Ureter (tissue), 1 donor: Measurements from ENCODE around the gene RAD50. TPM values are rescaled to one million over a fixed set of nuclear protein-coding genes. Genes with fewer than 3 reads are reported as not detected.
"Not testable (repeated sequence)": the region's sequence is repeated elsewhere in the genome, so short reads cannot be mapped to it uniquely, and the experiment has no call there.

Experiments used
- DNase-seq: peaks from one replicate; pipeline ENCODE4 v3.0.0-alpha.2; 2020; ENCODE audit warnings: low spot score
- total RNA-seq: library from RNA; stranded (reverse); gene quantifications from one replicate; pipeline ENCODE4 v1.2.4, GENCODE V29; 2023
- donor health status: DM: yes; HTN: yes; CAD: no.

RAD50 gene
- total RNA-seq, 1 donor from 2014 or later: 49.5 TPM

DNA sequence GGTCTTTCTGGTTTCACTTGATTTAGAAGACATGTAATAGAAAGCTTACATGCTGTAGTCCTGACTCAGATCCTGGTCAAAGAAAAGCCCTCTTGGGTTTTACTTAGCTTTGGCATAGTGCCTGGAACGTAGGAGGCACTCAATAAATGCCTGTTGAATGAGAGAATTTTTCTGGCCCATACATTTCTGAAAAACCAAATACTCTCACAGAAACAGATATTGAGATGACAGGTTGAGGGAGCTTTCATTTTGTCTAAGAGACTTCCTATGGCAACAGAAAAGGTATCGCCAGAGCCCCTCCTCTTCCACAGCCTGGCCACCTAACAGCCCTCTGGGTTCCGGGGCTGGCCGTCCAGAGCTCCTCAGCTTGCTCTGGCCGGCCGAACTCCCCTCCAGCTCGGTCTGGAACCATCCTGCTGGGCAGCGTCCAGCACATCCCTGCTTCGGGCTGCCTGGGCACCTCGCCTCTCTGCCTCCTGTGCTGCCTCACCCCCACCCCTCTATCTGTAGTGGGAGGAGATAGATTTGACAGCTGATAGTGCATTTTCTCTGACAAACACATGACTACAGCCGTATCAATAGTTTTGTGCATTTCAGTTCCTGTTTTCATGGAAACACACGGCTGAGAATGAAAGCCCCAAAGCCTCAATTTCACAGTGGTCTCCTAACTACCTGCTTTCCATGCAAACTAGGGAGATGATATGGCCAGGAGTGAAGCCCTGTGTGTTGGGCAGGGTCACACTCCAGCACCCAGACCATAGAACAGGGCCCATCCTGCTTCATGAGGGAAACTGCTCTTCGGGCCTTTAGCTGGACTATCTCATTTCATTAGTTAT is 118.1 kb downstream of the RAD50 start:
- no peak for DNase-seq

DNA sequence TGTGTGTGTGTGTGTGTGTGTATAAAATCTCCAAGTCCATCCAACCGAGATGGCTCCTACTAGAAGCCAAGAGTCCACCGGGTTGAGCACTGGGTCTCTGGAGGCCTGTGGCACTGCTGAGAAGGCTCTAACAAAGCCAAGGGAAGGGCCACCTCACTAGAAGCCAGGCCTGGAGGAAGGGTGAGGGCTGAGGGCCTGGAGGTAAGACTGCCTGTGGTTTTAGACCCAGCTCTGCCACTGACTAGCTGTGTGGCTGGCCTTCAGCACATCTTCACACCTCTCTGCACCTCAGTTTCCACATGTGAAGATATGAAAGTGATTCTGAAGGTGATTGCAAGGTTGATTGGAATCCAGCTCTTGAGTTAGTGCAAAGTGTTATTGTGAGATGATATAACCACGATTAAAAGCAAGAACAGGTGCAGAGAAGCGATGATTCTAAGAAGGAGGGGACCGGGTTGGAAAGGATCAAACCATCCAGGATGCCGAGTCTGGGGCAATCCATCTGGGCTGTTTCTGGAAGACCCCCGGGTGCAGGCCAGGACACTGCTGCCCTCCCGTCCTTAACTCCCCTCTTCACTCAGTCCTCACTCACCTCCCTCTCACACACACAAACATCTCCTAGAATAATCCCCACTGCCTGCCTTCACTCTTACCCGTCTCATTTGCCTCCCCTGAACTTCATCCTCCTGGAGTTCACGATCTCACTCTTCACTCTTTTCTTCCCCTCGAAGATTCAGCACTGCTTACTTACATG is 119.3 kb downstream of the RAD50 start:
- no peak for DNase-seq

DNA sequence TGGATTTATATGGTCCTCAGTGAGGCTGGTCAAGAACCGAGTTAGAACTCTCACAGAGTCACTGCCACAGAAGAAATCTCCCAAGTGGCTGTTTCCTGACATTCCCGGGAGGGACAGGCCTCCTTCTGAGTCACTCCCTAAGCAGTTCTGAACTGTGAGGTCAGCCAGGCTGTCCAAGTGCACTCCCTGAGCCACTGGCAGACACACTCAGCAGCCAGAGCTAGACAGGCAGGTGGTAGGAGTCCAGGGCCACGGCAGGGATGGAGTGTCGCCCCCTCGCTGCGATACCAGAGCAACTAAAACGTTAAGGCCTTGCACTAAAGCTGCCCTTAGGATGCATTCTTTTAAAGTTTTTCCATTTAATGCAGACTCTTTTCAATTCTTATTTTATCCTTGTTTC is 120.4 kb downstream of the RAD50 start:
- no peak for DNase-seq

DNA sequence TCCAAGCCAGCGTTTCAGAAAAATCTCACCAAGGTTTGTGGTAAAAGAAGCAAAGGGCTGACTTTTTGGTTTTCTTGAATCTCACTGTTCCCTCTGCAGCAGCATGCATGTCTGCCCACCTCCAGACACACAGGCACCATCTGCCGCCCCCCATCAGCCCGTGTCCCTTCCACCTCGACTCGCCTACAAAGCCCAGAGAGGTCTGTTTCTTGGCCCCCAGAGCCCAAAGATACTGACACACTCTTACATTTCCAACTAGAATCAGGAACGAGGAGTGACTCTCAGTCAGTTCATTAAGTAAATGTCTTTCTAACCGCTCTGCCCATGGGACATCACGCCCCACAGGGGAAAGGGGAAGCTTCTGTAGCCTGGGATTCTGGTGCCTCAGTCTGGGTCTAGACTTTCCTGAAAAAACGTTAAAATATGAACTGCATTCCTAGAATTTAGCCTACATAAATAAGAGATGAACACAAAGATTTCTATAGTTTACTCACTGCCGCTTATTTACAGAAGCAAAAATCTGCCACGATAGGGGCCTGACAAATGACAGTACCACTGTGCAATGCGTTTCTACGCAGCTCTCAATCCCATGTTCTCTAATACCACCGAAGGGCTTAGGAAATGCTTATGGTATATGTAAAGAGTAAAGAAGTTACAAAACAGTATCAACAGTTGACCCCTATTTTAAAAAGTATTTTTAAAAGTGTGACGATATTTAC is 121.1 kb downstream of the RAD50 start:
- no peak for DNase-seq

DNA sequence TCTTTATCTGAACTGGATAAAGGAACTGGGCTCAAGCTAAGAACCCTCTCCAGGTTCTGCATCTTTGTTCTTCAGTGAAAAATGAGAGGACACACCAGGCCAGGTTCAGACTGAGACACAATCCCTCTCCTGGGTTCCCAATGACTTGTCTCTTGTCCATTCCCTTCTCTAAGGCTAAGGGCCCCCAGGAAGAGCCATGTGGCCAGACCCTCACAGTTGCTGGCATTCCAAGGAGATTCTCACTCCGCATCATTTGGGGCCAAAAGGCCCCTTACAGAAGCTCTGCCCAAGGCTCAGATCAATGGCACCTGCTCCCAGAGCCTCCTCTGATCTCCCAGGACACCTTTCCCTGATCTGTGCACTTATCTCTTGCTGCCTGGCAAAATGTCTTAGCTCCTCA is 122.0 kb downstream of the RAD50 start:
- no peak for DNase-seq

DNA sequence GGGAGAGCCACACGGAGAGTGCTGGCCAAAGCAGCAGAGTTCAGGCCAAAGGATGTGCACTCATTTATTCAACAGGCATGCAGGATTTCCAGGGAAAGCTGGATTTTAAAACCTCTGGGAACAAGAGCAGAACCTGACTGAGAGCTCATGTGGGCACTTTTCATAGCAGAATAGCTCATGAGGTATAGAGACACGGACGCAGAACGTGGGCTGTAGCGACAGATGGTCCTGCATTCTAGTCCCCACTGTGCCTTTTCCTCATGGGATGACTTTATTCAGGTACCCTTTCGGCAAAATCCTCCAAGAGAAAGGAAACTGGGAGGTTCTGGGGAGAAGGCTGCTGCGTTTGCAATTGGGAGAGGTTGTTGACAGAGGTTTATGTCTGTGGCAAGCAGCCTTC is 122.4 kb downstream of the RAD50 start:
- DNase-seq: no peak

DNA sequence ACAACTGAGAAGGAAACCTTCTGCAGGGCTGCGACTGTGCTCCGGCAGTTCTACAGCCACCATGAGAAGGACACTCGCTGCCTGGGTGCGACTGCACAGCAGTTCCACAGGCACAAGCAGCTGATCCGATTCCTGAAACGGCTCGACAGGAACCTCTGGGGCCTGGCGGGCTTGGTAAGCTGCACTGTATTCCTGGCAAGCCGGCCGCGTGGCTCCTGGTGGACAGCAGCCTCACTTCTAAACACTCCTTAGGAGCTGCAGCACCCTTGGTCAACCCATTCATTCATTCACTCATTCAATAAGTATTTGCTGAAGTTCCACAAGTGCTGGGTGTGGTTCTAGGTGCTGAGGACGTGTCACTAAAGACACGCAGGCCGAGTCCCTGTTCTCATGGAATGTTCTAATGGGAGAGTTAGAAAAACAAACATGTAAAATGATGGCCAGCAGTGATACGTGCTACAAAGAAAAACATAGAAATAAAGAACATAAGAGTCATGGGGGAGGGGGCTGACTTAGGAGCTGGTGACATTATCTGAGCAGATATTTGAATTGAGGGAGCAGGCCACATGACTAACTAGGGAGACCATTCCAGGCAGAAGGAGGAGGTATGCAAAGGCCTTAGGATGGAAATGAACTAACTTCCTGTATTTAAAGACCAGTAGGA is 123.1 kb downstream of the RAD50 start:
- DNase-seq: no peak

DNA sequence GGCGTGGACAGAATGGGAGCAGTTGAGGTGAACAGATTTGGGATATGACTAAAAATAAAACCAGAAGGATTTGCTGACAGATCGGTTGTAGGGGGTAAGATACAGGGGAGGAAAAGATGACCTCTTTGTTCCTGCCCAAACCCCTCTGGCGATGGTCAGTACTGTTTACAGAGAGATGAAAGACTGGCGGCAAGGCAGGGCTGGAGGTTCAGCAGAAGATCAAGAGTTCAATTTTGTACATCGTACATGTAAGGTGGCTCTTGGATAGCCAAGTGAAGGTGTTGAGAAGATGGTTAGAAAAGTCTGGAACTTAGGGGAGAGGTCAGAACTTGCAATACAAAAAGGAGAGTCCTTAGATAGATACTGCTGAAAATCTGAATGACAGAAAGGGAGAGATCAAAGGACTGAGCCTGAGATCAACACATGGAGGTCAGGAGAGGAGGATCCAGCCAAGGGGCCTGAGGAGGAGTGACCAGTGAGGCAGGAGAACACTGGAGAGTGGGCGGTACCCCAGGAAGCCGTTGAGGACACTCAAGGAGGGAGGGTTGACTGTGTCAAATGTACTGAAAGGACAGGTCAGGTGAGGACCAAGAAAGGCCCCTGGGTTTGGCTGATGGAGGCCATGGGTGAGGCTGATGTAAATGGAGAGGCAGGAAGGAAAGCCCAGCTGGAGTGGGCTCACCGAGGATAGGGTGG is 124.2 kb downstream of the RAD50 start:
- DNase-seq: no peak

DNA sequence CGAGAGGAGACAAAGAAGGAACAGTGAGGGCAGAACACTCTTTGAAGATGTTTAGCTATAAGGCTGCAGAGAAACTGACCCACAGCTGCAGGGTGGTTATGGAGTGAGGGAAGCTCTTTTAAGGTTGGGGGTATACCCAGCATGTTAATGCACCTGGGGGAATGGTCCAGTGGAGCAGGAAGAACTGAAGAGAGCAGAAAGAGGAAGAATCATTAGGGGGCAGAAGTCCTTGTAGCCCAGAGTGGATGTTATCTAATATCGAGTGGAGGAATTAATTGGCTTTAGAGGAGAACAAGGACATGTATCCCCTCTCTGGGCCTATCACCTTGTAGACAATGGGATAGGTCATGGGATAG is 124.7 kb downstream of the RAD50 start:
- no peak for DNase-seq

DNA sequence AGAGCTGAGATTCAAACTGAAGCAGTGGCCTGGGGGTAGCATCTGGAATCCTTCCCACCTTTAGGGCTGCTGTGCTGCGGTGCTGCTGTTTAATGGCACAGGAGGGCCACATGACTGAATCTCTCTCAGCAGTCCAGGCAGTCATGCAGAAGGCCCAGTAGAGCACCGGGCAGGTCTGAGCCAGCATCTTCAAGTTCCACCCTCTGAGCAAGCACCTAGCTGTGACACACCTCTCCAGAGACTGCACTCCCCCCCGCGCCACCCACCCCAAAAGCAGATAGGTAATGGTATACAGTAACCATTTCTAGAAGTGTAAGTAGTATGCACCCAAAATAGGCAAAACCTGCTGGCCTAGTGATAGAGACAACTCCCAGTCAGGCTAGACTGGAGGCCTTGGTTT is 125.2 kb downstream of the RAD50 start:
- DNase-seq: no peak

DNA sequence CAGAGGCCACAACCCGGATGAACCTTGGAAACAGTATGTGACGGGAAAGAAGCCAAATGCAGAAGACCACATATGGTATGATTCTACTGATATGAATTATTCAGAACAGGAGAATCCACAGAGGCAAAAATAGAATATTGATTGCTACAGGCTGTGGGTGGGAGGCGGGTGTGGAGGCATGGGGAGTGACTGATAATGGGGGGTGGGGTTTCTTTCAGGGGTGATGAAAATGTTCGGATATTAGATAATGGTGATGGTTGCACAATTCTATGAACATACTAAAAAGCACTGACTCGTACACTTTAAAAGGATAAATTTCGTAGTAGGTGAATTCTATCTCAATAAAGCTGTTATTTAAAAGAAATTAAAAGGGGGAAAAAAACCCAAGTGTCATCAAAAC is 127.7 kb downstream of the RAD50 start:
- DNase-seq: no peak

DNA sequence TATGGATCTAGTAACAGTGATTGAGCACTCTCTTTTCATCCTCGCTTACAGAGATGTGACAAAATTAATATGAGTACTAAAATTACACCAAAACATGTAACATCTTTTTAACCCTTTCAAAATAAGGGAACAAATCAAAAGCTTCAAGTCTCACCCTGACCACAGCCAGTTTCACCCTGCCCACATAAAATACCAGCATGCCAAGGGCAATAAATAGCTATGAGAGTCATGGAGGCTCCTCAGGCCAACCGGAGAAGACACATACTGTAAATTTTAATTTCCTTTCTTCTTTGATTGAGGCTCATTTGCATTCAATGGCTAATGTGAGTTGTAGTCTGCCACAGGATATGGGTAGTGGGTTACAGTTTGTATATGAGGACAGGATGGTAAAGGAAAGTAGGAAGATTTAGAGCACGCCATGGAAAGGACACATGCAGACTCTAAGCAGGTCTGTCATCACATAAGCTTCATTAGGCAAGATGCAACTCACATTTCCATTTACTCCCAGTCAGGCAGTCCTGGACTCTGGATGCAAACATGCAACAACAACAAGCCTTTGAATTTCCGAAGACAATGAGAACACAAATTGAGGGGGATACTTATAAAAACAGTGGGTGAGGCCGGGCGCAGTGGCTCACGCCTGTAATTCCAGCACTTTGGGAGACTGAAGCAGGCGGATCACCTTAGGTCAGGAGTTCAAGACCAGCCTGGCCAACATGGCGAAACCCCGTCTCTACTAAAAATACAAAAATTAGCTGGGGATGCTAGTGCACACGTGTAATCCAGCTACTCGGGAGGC is 128.3 kb downstream of the RAD50 start:
- no peak for DNase-seq

DNA sequence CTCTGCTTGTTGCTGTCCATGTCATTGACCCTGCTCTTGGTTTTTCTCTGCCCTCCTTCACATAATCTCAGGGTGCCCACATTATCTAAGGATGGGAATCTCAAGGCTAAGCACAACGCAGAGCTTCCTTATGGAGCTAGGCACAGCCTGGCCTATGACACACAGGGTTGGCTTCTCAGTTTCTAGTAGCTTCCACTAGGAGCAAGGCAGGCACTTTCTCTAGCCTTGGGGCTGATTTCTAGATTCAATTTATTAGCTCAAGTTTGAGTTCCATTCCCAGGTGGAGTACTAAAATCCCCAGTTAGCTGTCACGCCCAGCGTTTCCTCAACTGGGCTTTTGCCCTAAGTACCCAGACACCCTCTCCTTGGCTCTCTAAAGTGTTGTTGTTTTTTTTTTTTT is 129.4 kb downstream of the RAD50 start:
- no peak for DNase-seq

DNA sequence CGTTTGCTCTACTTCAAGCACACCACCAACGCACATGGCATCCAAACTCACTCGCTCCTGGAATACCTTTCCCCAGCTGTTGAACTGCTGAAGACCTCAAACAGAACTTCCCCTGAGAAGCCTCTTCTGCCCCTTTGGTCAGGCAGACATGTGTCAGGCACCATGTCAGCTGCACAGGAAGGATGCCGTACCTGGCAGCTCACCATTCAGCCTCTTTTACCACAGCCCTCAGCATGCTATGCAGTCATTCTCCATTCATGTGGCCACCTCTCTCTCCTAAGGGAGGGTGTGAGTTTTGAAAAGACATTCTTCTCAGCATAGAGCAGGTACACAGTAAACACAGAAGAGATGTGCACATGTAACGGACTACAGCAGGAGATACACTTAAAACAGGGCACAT is 131.2 kb downstream of the RAD50 start:
- no peak for DNase-seq

DNA sequence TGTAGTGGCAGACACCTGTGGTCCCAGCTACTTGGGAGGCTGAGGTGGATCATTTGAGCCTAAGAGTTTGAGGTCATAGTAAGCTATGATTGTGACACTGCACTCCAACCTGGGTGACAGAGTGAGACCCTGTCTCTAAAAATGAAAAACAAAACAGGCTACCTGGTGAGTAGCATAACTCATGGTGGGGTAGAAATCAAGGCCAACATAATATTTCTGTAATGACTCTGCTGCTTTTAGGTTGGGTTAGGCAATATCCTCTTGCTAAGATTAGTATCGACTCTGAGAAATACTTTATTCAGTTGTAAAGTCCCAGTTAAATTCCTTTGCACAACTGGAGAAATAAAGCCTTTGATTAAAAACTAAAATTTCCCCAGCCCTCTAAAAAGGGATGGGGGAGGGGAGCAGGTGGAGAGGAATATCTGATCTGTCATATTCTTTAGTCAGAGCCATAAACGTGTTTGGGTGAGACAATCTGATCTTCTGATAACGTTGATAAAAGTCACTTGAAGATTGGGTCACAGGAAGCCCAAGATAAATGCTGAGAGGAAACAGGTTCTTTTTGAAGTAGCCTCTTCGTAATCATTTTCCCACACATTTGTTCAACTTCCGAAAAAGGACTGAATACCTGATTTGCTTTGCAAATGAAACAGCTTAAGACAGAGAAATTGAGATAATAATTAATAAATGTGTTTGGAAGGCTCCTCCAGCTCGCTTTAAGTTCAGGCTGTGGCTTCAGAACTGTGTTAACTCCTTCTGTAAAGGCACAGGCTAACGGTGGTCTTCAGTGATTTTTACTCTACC is 132.0 kb downstream of the RAD50 start:
- no peak for DNase-seq

DNA sequence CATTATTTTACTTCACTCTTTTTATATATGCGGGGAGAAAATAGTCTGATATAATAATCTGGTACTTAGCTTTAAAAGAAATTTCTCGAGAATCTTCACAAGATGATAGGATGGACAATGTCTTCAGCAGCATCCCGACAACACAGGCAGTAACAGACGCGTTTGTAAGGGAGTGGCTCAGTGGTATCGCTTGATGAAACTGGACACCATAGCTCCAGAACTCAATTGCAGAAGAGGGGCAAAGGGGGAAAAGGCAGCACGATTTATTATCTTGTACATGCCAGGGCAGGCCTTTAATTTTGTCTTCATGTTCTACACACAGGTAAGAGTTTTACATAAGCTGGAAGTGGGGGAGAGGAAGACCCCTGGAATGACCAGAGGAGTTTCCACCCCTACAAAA is 132.7 kb downstream of the RAD50 start:
- no peak for DNase-seq

DNA sequence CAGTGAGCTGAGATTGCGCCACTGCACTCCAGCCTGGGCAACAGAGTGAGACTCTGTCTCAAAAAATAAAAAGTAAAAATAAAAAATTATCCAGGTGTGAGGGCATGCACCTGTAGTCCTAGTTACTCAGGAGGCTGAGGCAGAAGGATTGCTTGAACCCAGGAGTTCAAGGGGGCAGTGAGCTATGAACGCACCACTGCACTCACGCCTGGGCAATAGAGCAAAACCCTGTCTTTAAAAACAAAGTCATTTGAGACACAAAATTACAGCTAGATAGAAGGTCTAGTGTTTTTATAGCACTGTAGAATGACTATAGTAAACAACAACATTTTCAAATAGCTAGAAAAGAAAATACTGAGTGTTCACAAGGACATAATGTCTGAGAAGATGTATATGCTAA is 133.4 kb downstream of the RAD50 start:
- no peak for DNase-seq

DNA sequence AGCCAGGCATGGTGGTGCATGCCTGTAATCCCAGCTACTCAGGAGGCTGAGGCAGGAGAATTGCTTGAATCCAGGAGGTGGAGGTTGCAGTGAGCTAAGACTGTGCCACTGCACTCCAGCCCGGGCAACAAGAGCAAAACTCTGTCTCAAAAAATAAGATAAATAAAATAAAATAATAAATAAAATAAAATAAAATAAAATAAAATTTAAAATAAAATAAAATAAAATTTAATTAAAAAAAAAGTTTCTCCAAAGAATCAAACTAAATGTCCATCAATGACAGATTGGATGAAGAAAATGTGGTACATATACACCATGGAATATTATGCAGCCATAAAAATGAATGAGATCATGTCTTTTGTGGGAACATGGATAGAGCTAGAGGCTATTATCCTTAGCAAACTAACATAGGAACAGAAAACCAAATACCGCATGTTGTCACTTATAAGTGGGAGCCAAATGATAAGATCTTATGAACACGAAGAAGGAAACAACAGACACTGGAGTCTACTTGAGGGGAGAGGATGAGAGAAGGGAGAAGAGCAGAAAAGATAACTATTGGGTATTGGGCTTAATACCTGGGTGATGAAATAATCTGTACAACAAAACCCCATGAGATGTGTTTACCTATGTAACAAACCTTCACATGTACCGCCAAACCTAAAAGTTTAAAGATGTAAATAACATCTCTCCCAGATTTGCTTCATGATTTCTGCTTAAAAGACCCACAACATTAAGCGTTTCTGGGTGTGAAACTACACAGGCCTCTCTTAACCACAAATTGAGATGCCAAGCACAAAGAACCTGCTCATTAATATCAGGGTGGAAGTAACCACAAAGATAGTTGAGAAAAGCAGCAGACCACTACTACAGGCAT is 135.2 kb downstream of the RAD50 start:
- not testable (repeated sequence) for DNase-seq

DNA sequence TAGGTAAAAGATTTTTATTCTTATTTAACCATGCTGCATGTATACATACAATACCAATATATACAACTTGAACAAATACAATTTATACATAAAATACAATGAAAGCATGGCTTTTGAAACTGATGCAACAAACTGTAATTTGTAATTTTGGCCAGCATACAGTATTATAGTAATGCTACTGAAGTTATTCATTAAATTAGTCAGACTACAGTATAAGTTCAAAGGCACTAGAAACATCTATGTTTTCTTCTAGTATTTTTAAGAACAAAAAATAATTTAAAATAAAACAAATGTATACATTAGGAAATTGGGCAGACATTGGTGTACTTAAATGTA is 135.8 kb downstream of the RAD50 start:
- DNase-seq: no peak
